K562 (cell line): ENCODE measurements around the gene C2orf69.

Experiments used
- CEBPB ChIP-seq: fragments of 450-650 bp; IDR thresholded peaks from 2 replicates; pipeline ENCODE4 v1.6.1; 2016; ENCODE audit warnings: missing genetic modification characterization, missing compliant biosample characterization
- CHD2 ChIP-seq: IDR thresholded peaks from 2 replicates; pipeline ENCODE4 v1.6.1; 2011; ENCODE audit warnings: low read depth, low read length
- EZH2 ChIP-seq: IDR thresholded peaks from 2 replicates; pipeline ENCODE4 v1.6.1; 2012; ENCODE audit warnings: low read depth, mild to moderate bottlenecking, inconsistent platforms, low read length, borderline replicate concordance
- FOXM1 ChIP-seq, 2 experiments: fragments of 450-650 bp in 1 of 2; sonication (generic) in 1 of 2; formaldehyde crosslinking in 1 of 2; IDR thresholded peaks; 2 replicates each; pipeline versions ENCODE4 v1.6.1 to v1.9.0; 2017 to 2022; ENCODE audit warnings: low read depth in 2 of 2, mild to moderate bottlenecking in 2 of 2, missing genetic modification reagents in 1 of 2, moderate library complexity in 1 of 2
- GATAD2B ChIP-seq: fragments of 450-650 bp; IDR thresholded peaks from 2 replicates; pipeline ENCODE4 v1.6.1; 2017; ENCODE audit warnings: mild to moderate bottlenecking, borderline replicate concordance
- HDAC6 ChIP-seq: IDR thresholded peaks from 2 replicates; pipeline ENCODE4 v1.6.1; 2012; ENCODE audit warnings: low read depth, mild to moderate bottlenecking, control low read depth, inconsistent platforms, low read length, moderate library complexity
- KAT2B ChIP-seq: IDR thresholded peaks from one replicate; pipeline ENCODE4 v1.6.1; 2012; ENCODE audit warnings: low read depth, mild to moderate bottlenecking, control low read depth, inconsistent platforms, low read length, moderate library complexity
- NFE2L1 ChIP-seq: fragments of 450-650 bp; IDR thresholded peaks from 2 replicates; pipeline ENCODE4 v1.6.1; 2016; ENCODE audit warnings: missing genetic modification characterization, low read depth, mild to moderate bottlenecking, missing compliant biosample characterization, moderate library complexity, borderline replicate concordance
- REST ChIP-seq, 2 experiments: fragments of 450-650 bp; formaldehyde crosslinking in 1 of 2; IDR thresholded peaks; 2 replicates each; pipeline versions ENCODE4 v1.4.0 to v1.6.1; 2014 to 2020; ENCODE audit warnings: mild to moderate bottlenecking in 2 of 2, borderline replicate concordance in 1 of 2, low read depth in 1 of 2
- ZBTB26 ChIP-seq: fragments of 450-650 bp; formaldehyde crosslinking; IDR thresholded peaks from 2 replicates; pipeline ENCODE4 v1.4.0; 2022; ENCODE audit warnings: missing genetic modification characterization
- ZBTB40 ChIP-seq, 2 experiments: fragments of 450-650 bp in 1 of 2; sonication (generic) in 1 of 2; formaldehyde crosslinking in 1 of 2; IDR thresholded peaks; 2 replicates each; pipeline versions ENCODE4 v1.7.1 to v1.9.0; 2016 to 2022; ENCODE audit warnings: inconsistent platforms in 1 of 2, mild to moderate bottlenecking in 1 of 2, missing genetic modification reagents in 1 of 2
- ZBTB43 ChIP-seq: sonication (generic); formaldehyde crosslinking; IDR thresholded peaks from 2 replicates; pipeline ENCODE4 v1.8.0; 2023; ENCODE audit warnings: mild to moderate bottlenecking, missing genetic modification reagents
- ZSCAN29 ChIP-seq: fragments of 450-650 bp; IDR thresholded peaks from 2 replicates; pipeline ENCODE4 v1.6.1; 2017

GRCh38 chr2:199940373-199940772, 29.3 kb downstream of the C2orf69 start:
- TF ChIP-seq CEBPB (tag) (no peak), GATAD2B (no peak), FOXM1 (IDR thresholded peaks at IDR 0.05; ENCODE audit: low read depth) (no peak), FOXM1 (CRISPR knock-in tag; IDR thresholded peaks at IDR 0.05; ENCODE audit: low read depth) (no peak), REST (IDR thresholded peaks at IDR 0.05; ENCODE audit: borderline replicate concordance) (no peak), REST (CRISPR knock-in tag; IDR thresholded peaks at IDR 0.05; ENCODE audit: low read depth) (no peak), CHD2 (no peak), KAT2B (no peak), ZSCAN29 (no peak), NFE2L1 (no peak), ZBTB26 (CRISPR knock-in tag) (no peak), HDAC6 (no peak), ZBTB40 (IDR thresholded peaks at IDR 0.05) (no peak), ZBTB40 (CRISPR knock-in tag; IDR thresholded peaks at IDR 0.05) (no peak), ZBTB43 (CRISPR knock-in tag) (no peak), EZH2 (no peak)
